D721Med (cell line): ENCODE measurements around the gene DDX56.

Source experiments
- DNase-seq: peaks from one replicate; pipeline ENCODE4 v3.0.0; 2011; ENCODE audit warnings: low spot score; ENCODE audit not compliant: insufficient read length
- FAIRE-seq: peaks from 2 replicates; lab custom pipeline; 2011; peaks lifted over from hg19 to GRCh38; lab: Jason Lieb, UNC
- TF ChIP-seq, protein P1 (sequence below): IDR thresholded peaks from 2 replicates; pipeline ENCODE4 v1.5.1; 2012; ENCODE audit warnings: mild to moderate bottlenecking, control low read depth; ENCODE audit not compliant: insufficient read depth; ENCODE audit errors: missing control alignments

The DDX56 gene

GRCh38 chr7:44522315-44522714, 51.4 kb downstream of the DDX56 start:
- FAIRE-seq (no peak), DNase-seq (no peak)
- TF ChIP-seq, protein P1, sequence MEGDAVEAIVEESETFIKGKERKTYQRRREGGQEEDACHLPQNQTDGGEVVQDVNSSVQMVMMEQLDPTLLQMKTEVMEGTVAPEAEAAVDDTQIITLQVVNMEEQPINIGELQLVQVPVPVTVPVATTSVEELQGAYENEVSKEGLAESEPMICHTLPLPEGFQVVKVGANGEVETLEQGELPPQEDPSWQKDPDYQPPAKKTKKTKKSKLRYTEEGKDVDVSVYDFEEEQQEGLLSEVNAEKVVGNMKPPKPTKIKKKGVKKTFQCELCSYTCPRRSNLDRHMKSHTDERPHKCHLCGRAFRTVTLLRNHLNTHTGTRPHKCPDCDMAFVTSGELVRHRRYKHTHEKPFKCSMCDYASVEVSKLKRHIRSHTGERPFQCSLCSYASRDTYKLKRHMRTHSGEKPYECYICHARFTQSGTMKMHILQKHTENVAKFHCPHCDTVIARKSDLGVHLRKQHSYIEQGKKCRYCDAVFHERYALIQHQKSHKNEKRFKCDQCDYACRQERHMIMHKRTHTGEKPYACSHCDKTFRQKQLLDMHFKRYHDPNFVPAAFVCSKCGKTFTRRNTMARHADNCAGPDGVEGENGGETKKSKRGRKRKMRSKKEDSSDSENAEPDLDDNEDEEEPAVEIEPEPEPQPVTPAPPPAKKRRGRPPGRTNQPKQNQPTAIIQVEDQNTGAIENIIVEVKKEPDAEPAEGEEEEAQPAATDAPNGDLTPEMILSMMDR = no peak

- TF ChIP-seq, protein P1 = no peak
- no peak for FAIRE-seq
- no peak for DNase-seq
These were observed 52.2 kb downstream of the DDX56 start for GRCh38 chr7:44521347-44522095.

- no peak for FAIRE-seq
- DNase-seq = no peak
- TF ChIP-seq, protein P1 = no peak
These were observed 53.1 kb downstream of the DDX56 start for GRCh38 chr7:44520574-44520973.

DNA sequence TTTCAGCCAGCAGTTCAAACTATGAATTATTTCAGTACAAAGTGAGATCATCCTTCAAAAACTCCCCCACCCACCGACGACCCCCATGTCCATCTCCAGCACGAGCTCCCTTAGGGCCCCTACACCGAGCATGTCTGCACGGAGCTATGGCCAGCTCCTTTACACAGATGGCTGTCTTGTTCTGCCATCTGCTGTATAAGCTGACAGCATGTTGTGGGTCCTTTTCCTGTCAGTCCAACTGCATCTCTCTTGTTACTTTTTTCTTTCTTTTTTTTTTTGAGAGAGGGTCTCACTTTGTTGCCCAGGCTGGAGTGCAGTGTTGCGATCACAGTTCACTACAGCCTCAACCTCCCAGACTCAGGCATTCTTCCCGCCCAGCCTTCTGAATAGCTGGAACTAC, 54.2 kb downstream of the DDX56 start:
- TF ChIP-seq, protein P1 = no peak
- no peak for DNase-seq
- FAIRE-seq = no peak

GRCh38 chr7:44518761-44519160, 54.9 kb downstream of the DDX56 start:
- TF ChIP-seq, protein P1 = no peak
- FAIRE-seq = no peak
- no peak for DNase-seq

- TF ChIP-seq, protein P1 = no peak
- no peak for FAIRE-seq
- no peak for DNase-seq
These were observed 56.5 kb downstream of the DDX56 start for GRCh38 chr7:44517175-44517574.
